Fibroblast of pulmonary artery (primary cell): ENCODE results near the gene YIPF6.

Experiments
- DNase-seq: peaks from one replicate; pipeline ENCODE4 v3.0.0-alpha.2; 2010; ENCODE audit warnings: low read depth
- H3K4me3 ChIP-seq: replicated peaks from 2 replicates; pipeline ENCODE4 v1.5.1; 2011; ENCODE audit warnings: low read depth, mild to moderate bottlenecking, control low read depth, low read length, moderate library complexity
- CTCF ChIP-seq: IDR thresholded peaks from 2 replicates; pipeline ENCODE4 v1.5.1; 2011; ENCODE audit warnings: mild to moderate bottlenecking, control low read depth, low read length, inconsistent platforms; ENCODE audit errors: missing control alignments

Gene YIPF6

GRCh38 chrX:68571292-68571609, 72.4 kb downstream of the YIPF6 start:
- H3K4me3 ChIP-seq = no peak overlapping the region
- DNase-seq = no peak
- TF ChIP-seq CTCF = no peak

GRCh38 chrX:68571610-68572311, 72.9 kb downstream of the YIPF6 start:
- H3K4me3 ChIP-seq = no peak overlapping the region
- peak; percentile 84 for DNase-seq
- no peak for TF ChIP-seq CTCF

GRCh38 chrX:68574240-68574639, 75.4 kb downstream of the YIPF6 start:
- H3K4me3 ChIP-seq = no peak overlapping the region
- no peak for DNase-seq
- no peak for TF ChIP-seq CTCF

GRCh38 chrX:68579810-68580209, 81.0 kb downstream of the YIPF6 start:
- no peak for TF ChIP-seq CTCF
- no peak for DNase-seq
- H3K4me3 ChIP-seq = no peak overlapping the region

GRCh38 chrX:68584221-68584620, 85.4 kb downstream of the YIPF6 start:
- DNase-seq = no peak
- no peak for TF ChIP-seq CTCF
- no peak overlapping the region for H3K4me3 ChIP-seq
